Epithelial cell of esophagus (primary cell): Measurements from ENCODE around the gene ARMH3.

Experiments used
- DNase-seq: peaks from one replicate; pipeline ENCODE4 v3.0.0; 2010; ENCODE audit warnings: low read depth
- H3K4me3 ChIP-seq: 2 replicates; pipeline ENCODE4 v1.5.1; 2011; ENCODE audit warnings: mild to moderate bottlenecking, low read length, control low read depth
- CTCF ChIP-seq: IDR thresholded peaks from 2 replicates; pipeline ENCODE4 v1.5.1; 2011; ENCODE audit warnings: low read depth, mild to moderate bottlenecking, low read length, control low read depth, inconsistent platforms; ENCODE audit not compliant: insufficient read depth; ENCODE audit errors: missing control alignments

The ARMH3 gene

GRCh38 chr10:101832325-101832771 is 223.6 kb downstream of the ARMH3 start:
- DNase-seq = no peak

GRCh38 chr10:101831169-101831811 is 224.7 kb downstream of the ARMH3 start:
- no peak for DNase-seq
- no peak for TF ChIP-seq CTCF
- peak overlapping the region; percentile 47 for H3K4me3 ChIP-seq

More at GRCh38 chr10:101832325-101832771, 223.6 kb downstream of the ARMH3 start:
- no peak overlapping the region for H3K4me3 ChIP-seq
- TF ChIP-seq CTCF = no peak

- DNase-seq = peak; percentile 91
- TF ChIP-seq CTCF = no peak
- H3K4me3 ChIP-seq = peak overlapping the region; percentile 47
These were observed 225.4 kb downstream of the ARMH3 start for GRCh38 chr10:101830322-101831168.

- DNase-seq = peak; percentile 64
- no peak for TF ChIP-seq CTCF
These were observed 226.2 kb downstream of the ARMH3 start for GRCh38 chr10:101829561-101830315.

GRCh38 chr10:101828766-101829551 is 227.0 kb downstream of the ARMH3 start:
- peak overlapping the region; percentile 30 for H3K4me3 ChIP-seq
- TF ChIP-seq CTCF = no peak
- no peak for DNase-seq

More at GRCh38 chr10:101829561-101830315, 226.2 kb downstream of the ARMH3 start:
- H3K4me3 ChIP-seq = peak overlapping the region; percentile 47
